PC-3 (cell line): ENCODE measurements around the gene LYRM4. TPM values are rescaled to one million over a fixed set of nuclear protein-coding genes. Genes with fewer than 3 reads are reported as not detected.

ENCODE experiments used
- ATAC-seq: fragments of 200-7000 bp; cut with Tn5 transposase; 2 replicates; pipeline ENCODE4 v1.9.1; 2020; ENCODE audit warnings: mild to moderate bottlenecking, moderate library complexity
- BruUV-seq: library from RNA; stranded (reverse); fragments of 400-500 nt; replicated peaks from 2 replicates; lab custom pipeline; 2021; lab: Mats Ljungman, UMichigan
- CTCF ChIA-PET: fragments of 300-600 bp; sonication (Branson Sonifier 250); formaldehyde crosslinking; loops from one replicate; lab custom pipeline; 2022; ENCODE audit warnings: antibody characterized with exemption; lab: Charles Lee
- POLR2A ChIA-PET: fragments of 300-600 bp; sonication (Branson Sonifier 250); formaldehyde crosslinking; loops from one replicate; lab custom pipeline; 2022; ENCODE audit warnings: antibody characterized with exemption; ENCODE audit not compliant: unreplicated experiment; lab: Charles Lee
- DNase-seq: peaks from one replicate; pipeline ENCODE4 v3.0.0-alpha.2; 2015
- H2AFZ ChIP-seq: fragments of 300-600 bp; sonication (generic); 2 replicates; pipeline ENCODE4 v1.6.0; 2016; ENCODE audit warnings: antibody characterized with exemption, low read length
- H3F3A ChIP-seq: fragments of 300-600 bp; sonication (generic); one replicate; pipeline ENCODE4 v1.6.0; 2017; ENCODE audit warnings: antibody characterized with exemption, low read length, control low read depth, mild to moderate bottlenecking; ENCODE audit not compliant: unreplicated experiment
- H3K27ac ChIP-seq: fragments of 300-600 bp; sonication (generic); 2 replicates; pipeline ENCODE4 v1.5.1; 2016; ENCODE audit warnings: mild to moderate bottlenecking, low read length
- H3K27me3 ChIP-seq: fragments of 300-600 bp; sonication (generic); 2 replicates; pipeline ENCODE4 v1.6.1; 2016; ENCODE audit warnings: low read length, mixed read lengths
- H3K36me3 ChIP-seq: fragments of 300-600 bp; sonication (generic); 2 replicates; pipeline ENCODE4 v1.6.1; 2016; ENCODE audit warnings: low read depth, mixed run types, low read length, mixed read lengths
- H3K4me1 ChIP-seq: fragments of 300-600 bp; sonication (generic); 2 replicates; pipeline ENCODE4 v1.5.1; 2016; ENCODE audit warnings: low read length; ENCODE audit not compliant: insufficient read depth
- H3K4me2 ChIP-seq: fragments of 300-600 bp; sonication (generic); 2 replicates; pipeline ENCODE4 v1.6.0; 2016; ENCODE audit warnings: low read length
- H3K4me3 ChIP-seq: fragments of 300-600 bp; sonication (generic); 2 replicates; pipeline ENCODE4 v1.5.1; 2016; ENCODE audit warnings: mild to moderate bottlenecking, low read length, mixed read lengths
- H3K79me2 ChIP-seq: fragments of 300-600 bp; sonication (generic); 2 replicates; pipeline ENCODE4 v1.6.1; 2017; ENCODE audit warnings: low read length, mixed read lengths
- H3K9ac ChIP-seq: fragments of 300-600 bp; sonication (generic); 2 replicates; pipeline ENCODE4 v1.6.0; 2016; ENCODE audit warnings: mild to moderate bottlenecking, low read length
- H3K9me2 ChIP-seq: fragments of 300-600 bp; sonication (generic); replicated peaks from 2 replicates; pipeline ENCODE4 v1.6.1; 2016; ENCODE audit warnings: mixed run types, low read length, mixed read lengths
- H3K9me3 ChIP-seq: fragments of 300-600 bp; sonication (generic); 2 replicates; pipeline ENCODE4 v1.6.1; 2016; ENCODE audit warnings: low read length, mixed read lengths
- H4K20me1 ChIP-seq: fragments of 300-600 bp; sonication (generic); 2 replicates; pipeline ENCODE4 v1.6.1; 2016; ENCODE audit warnings: low read length, mixed read lengths
- CTCF ChIP-seq: fragments of 300-600 bp; sonication (generic); conservative IDR thresholded peaks from 2 replicates; pipeline ENCODE4 v1.5.1; 2017; ENCODE audit warnings: antibody characterized with exemption, low read depth, mild to moderate bottlenecking, low read length
- EZH2 ChIP-seq: fragments of 300-600 bp; sonication (generic); IDR thresholded peaks from one replicate; pipeline ENCODE4 v1.6.1; 2017; ENCODE audit warnings: antibody characterized with exemption, mild to moderate bottlenecking, low read length; ENCODE audit not compliant: unreplicated experiment
- EZH2phosphoT487 ChIP-seq: fragments of 300-600 bp; sonication (generic); IDR thresholded peaks from 2 replicates; pipeline ENCODE4 v1.6.1; 2018; ENCODE audit warnings: mild to moderate bottlenecking, antibody characterized with exemption, low read length, borderline replicate concordance
- intact Hi-C: fragments of 100-400 bp; cut with micrococcal nuclease; formaldehyde crosslinking; loops from 2 replicates; pipeline ENCODE4 v1.9.0; 2023
- total RNA-seq: library from RNA; depleted of rRNA; stranded (reverse); fragments of >200 nt; gene quantifications from 2 replicates; pipeline ENCODE4 v1.2.3, GENCODE V29; 2014

Gene LYRM4
- total RNA-seq, 1 experiment from 2014 or later: 27.7 TPM

- no peaks in the 10 kb centered on the region for H3K79me2 ChIP-seq
- H3K4me1 ChIP-seq: peaks cover 10% of the 10 kb centered on the region
- DNase-seq (no peak), ATAC-seq (no peak)
- H3K4me3 ChIP-seq: no peak overlapping the region
- BruUV-seq: no TSS peak
- intact Hi-C loops: no loop called here
- H3K9me2 ChIP-seq: no peaks in the 10 kb centered on the region
- no peak overlapping the region for H3K9ac ChIP-seq
- no peaks in the 10 kb centered on the region for H3K27me3 ChIP-seq
- CTCF ChIA-PET: no interaction called here
- POLR2A ChIA-PET: no interaction called here
- H3K27ac ChIP-seq: no peak overlapping the region
- no peak overlapping the region for H3K4me2 ChIP-seq
- no peaks in the 10 kb centered on the region for H3F3A ChIP-seq
- H3K36me3 ChIP-seq: no peaks in the 10 kb centered on the region
- H4K20me1 ChIP-seq: no peaks in the 10 kb centered on the region
- TF ChIP-seq EZH2 (no peak), EZH2phosphoT487 (no peak), CTCF (no peak)
- H3K9me3 ChIP-seq: no peaks in the 10 kb centered on the region
- H2AFZ ChIP-seq: no peak overlapping the region
Measured at GRCh38 chr6:5111626-5112025, 149.1 kb downstream of the LYRM4 start.

GRCh38 chr6:5110246-5110645 lies 150.5 kb downstream of the LYRM4 start:
- CTCF ChIA-PET: no interaction called here
- intact Hi-C loops: no loop called here
- no TSS peak for BruUV-seq

More at GRCh38 chr6:5110246-5110645, 150.5 kb downstream of the LYRM4 start:
- TF ChIP-seq EZH2phosphoT487 (no peak), CTCF (no peak), EZH2 (no peak)
- POLR2A ChIA-PET: no interaction called here
- Histone ChIP-seq H3K27me3 (no peaks in the 10 kb centered on the region), H3K4me2 (no peak overlapping the region), H3F3A (no peaks in the 10 kb centered on the region), H3K9me2 (no peaks in the 10 kb centered on the region), H3K4me1 (no peaks in the 10 kb centered on the region), H3K9ac (no peak overlapping the region), H3K9me3 (no peaks in the 10 kb centered on the region), H3K79me2 (no peaks in the 10 kb centered on the region), H3K4me3 (no peak overlapping the region), H3K27ac (no peak overlapping the region), H3K36me3 (no peaks in the 10 kb centered on the region), H4K20me1 (no peaks in the 10 kb centered on the region), H2AFZ (no peak overlapping the region)
- DNase-seq (no peak), ATAC-seq (no peak)
